ENCODE measurements around the gene SERPIND1. TPM values are rescaled to one million over a fixed set of nuclear protein-coding genes. Genes with fewer than 3 reads are reported as not detected.

SERPIND1 gene
- total RNA-seq, 1 donor from 2014 or later = not detected

DNA sequence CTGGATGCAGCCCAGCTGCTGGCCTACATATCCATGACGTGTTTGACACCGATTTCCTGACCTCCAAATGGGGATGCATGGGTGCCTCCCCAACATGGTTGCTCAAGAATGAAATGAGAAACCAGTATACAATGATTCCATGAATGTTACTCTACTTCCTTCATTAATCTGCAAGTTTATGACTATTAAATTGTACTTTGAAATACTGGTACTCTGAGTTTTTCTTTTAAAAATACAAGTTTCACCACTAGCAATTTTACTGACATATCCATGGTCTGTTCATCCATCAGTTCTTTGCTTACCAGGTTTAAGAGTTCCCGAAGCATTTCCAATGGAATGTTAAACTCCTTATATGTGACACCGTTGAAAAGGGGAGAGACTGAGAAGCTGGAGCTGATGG lies 39.1 kb downstream of the SERPIND1 start:
- FAIRE-seq (no peak), DNase-seq (ENCODE audit: low read depth) (no peak)
- TF ChIP-seq, protein P1, sequence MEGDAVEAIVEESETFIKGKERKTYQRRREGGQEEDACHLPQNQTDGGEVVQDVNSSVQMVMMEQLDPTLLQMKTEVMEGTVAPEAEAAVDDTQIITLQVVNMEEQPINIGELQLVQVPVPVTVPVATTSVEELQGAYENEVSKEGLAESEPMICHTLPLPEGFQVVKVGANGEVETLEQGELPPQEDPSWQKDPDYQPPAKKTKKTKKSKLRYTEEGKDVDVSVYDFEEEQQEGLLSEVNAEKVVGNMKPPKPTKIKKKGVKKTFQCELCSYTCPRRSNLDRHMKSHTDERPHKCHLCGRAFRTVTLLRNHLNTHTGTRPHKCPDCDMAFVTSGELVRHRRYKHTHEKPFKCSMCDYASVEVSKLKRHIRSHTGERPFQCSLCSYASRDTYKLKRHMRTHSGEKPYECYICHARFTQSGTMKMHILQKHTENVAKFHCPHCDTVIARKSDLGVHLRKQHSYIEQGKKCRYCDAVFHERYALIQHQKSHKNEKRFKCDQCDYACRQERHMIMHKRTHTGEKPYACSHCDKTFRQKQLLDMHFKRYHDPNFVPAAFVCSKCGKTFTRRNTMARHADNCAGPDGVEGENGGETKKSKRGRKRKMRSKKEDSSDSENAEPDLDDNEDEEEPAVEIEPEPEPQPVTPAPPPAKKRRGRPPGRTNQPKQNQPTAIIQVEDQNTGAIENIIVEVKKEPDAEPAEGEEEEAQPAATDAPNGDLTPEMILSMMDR (IDR thresholded peaks at IDR 0.05; ENCODE audit: insufficient read depth, low read length, severe bottlenecking) = no peak
- Histone ChIP-seq H3K36me3 (ENCODE audit: control insufficient read depth, insufficient read depth, low read length) (peaks cover 12% of the 10 kb centered on the region), H3K4me3 (ENCODE audit: low read depth, low read length) (no peak overlapping the region), H3K27me3 (ENCODE audit: control insufficient read depth, insufficient read depth, low read length) (no peaks in the 10 kb centered on the region)

DNA sequence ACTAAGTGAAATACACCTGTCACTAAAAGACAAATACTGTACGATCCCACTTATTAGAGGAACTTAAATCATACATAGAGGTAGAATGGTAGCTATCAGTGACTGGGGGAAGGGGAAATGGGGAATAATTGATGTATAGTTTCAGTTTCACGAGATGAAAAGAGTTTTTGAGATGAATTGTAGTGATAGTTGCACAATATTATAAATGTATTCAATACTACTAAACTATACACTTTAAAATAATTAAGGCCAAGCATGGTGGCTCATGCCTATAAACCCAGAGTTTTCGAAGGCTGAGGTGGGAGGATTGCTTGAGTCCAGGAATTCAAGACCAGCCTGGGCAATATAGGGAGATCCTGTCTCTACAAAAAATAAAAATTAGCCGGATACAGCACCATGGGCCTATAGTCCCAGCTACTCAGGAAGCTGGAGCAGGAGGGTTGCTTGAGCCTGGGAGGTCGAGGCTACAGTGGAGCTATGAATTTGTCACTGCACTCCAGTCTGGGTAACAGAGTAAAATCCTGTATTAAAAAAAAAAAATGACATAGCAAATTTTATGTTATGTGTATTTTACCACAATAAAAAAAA lies 40.4 kb downstream of the SERPIND1 start:
- no peak overlapping the region for H3K4me3 ChIP-seq (ENCODE audit: low read depth, low read length)
- H3K27me3 ChIP-seq (ENCODE audit: control insufficient read depth, insufficient read depth, low read length) = no peaks in the 10 kb centered on the region
- TF ChIP-seq, protein P1 (IDR thresholded peaks at IDR 0.05; ENCODE audit: insufficient read depth, low read length, severe bottlenecking) = no peak
- FAIRE-seq = no peak
- no peak for DNase-seq (ENCODE audit: low read depth)
- H3K36me3 ChIP-seq (ENCODE audit: control insufficient read depth, insufficient read depth, low read length) = peaks cover 14% of the 10 kb centered on the region

DNA sequence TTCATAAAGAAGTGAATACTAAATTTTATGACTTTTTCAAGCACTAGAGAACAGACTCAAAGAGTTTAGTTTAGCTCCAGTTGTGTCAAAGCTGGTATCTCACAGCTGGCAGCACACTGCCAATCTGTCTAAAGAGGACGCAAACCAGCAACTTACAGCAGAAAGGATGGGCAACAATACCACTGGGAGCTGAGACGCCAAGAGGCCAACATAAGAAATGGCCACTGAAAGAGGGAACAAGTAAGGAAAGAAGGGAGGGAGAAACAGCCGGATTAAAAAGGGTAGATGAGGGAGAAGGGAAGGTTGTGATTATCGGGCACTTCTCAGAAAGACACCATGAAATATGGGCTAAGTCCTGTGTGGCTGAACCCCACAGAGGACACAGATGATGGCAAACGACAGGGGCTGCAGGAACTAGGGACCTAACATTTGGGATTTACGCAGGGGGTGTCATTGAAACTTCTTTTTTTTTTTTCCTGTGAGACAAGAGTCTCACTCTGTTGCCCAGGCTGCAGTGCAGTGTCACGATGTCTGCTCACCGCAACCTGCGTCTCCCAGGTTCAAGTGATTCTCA lies 41.7 kb downstream of the SERPIND1 start:
- DNase-seq (ENCODE audit: low read depth) = no peak
- FAIRE-seq = peak; percentile 13
- no peaks in the 10 kb centered on the region for H3K27me3 ChIP-seq (ENCODE audit: control insufficient read depth, insufficient read depth, low read length)
- peaks cover 12% of the 10 kb centered on the region for H3K36me3 ChIP-seq (ENCODE audit: control insufficient read depth, insufficient read depth, low read length)
- TF ChIP-seq, protein P1 (IDR thresholded peaks at IDR 0.05; ENCODE audit: insufficient read depth, low read length, severe bottlenecking) = no peak
- no peak overlapping the region for H3K4me3 ChIP-seq (ENCODE audit: low read depth, low read length)

DNA sequence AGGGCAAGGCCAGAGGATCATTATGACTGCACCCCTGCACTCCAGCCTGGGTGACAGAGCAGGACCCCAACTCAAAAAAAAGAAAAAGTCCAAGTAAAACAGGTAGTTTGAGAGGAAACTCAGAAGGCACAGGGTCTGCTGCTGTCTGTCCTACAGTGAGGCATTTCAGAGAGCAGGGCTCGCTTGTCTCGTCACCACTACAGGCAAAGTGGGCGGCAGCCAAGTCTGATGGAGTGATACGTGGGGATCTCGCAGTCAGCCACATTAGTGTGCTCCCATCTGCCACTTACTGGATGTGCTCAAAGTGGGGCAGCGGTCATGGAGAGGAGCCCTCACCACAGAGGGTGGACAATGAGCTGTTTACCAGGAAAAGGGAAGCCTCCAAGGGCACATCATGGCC lies 42.6 kb downstream of the SERPIND1 start:
- TF ChIP-seq, protein P1 (IDR thresholded peaks at IDR 0.05; ENCODE audit: insufficient read depth, low read length, severe bottlenecking) = no peak
- H3K36me3 ChIP-seq (ENCODE audit: control insufficient read depth, insufficient read depth, low read length) = peaks cover 6% of the 10 kb centered on the region
- no peak for FAIRE-seq
- H3K27me3 ChIP-seq (ENCODE audit: control insufficient read depth, insufficient read depth, low read length) = no peaks in the 10 kb centered on the region
- H3K4me3 ChIP-seq (ENCODE audit: low read depth, low read length) = no peak overlapping the region
- no peak for DNase-seq (ENCODE audit: low read depth)

DNA sequence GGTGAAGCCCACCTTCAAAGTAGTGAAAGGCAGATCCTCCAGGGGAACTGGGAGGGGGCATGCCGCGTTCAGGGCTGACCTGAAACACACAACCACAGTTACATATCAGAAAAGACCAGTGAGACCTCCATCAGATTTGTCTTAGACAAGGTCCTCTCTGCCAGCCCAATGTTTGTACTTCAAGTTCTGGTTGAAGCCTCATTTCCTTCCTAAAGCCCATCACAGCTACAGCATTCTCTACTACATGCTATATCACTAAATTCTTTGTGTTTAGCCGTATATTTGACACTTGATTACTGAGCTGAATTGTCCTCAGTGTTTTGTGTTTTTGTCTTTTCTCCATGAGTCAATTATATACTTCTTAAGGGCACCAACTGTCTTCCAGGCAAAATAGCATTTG lies 44.6 kb downstream of the SERPIND1 start:
- H3K36me3 ChIP-seq (ENCODE audit: control insufficient read depth, insufficient read depth, low read length) = peaks cover 6% of the 10 kb centered on the region
- FAIRE-seq = no peak

More for the DNA sequence above, 44.6 kb downstream of the SERPIND1 start:
- TF ChIP-seq, protein P1 (IDR thresholded peaks at IDR 0.05; ENCODE audit: insufficient read depth, low read length, severe bottlenecking) = no peak
- no peak overlapping the region for H3K4me3 ChIP-seq (ENCODE audit: low read depth, low read length)
- no peak for DNase-seq (ENCODE audit: low read depth)
- H3K27me3 ChIP-seq (ENCODE audit: control insufficient read depth, insufficient read depth, low read length) = no peaks in the 10 kb centered on the region
